IMR-90 (cell line): ENCODE data around the gene CAT. TPM values are rescaled to one million over a fixed set of nuclear protein-coding genes. Genes with fewer than 3 reads are reported as not detected.

Experiments used
- ATAC-seq: fragments of 200-7000 bp; cut with Tn5 transposase; 2 replicates; pipeline ENCODE4 v1.9.1; 2020; ENCODE audit warnings: low read depth, mild to moderate bottlenecking, moderate library complexity
- BruUV-seq: library from RNA; stranded (reverse); fragments of 400-500 nt; replicated peaks from 2 replicates; lab custom pipeline; 2021; lab: Mats Ljungman, UMichigan
- CTCF ChIA-PET: fragments of 300-600 bp; formaldehyde crosslinking; extraction: SDS; loops from one replicate; lab custom pipeline; 2021; ENCODE audit warnings: antibody characterized with exemption; lab: Yijun Ruan, JAX
- POLR2A ChIA-PET: fragments of 300-600 bp; sonication (Branson Sonifier 250); formaldehyde crosslinking; loops from one replicate; lab custom pipeline; 2022; ENCODE audit warnings: antibody characterized with exemption; ENCODE audit not compliant: unreplicated experiment; lab: Charles Lee
- DNase-seq: peaks from one replicate; pipeline ENCODE4 v3.0.0; 2013
- H2AFZ ChIP-seq: replicated peaks from 2 replicates; pipeline ENCODE3; 2013; ENCODE audit warnings: low read length, mild to moderate bottlenecking; ENCODE audit not compliant: poor library complexity
- H2AK5ac ChIP-seq: 2 replicates; pipeline ENCODE4 v1.6.1; 2013; ENCODE audit warnings: low read depth, low read length, inconsistent platforms
- H2AK9ac ChIP-seq: replicated peaks from 2 replicates; pipeline ENCODE3; 2013; ENCODE audit warnings: mild to moderate bottlenecking, low read depth, low read length, moderate library complexity; ENCODE audit not compliant: poor library complexity
- H2BK120ac ChIP-seq: 2 replicates; pipeline ENCODE4 v1.6.1; 2013; ENCODE audit warnings: low read depth, low read length, inconsistent platforms
- H2BK15ac ChIP-seq: 3 replicates; pipeline ENCODE4 v1.6.1; 2013; ENCODE audit warnings: low read depth, low read length, inconsistent platforms
- H2BK20ac ChIP-seq: 2 replicates; pipeline ENCODE4 v1.6.1; 2013; ENCODE audit warnings: low read depth, mild to moderate bottlenecking, inconsistent platforms, low read length, moderate library complexity
- H2BK5ac ChIP-seq: 2 replicates; pipeline ENCODE4 v1.6.1; 2013; ENCODE audit warnings: mild to moderate bottlenecking, low read depth, low read length, inconsistent platforms; ENCODE audit not compliant: poor library complexity, severe bottlenecking
- H3K14ac ChIP-seq: replicated peaks from 2 replicates; pipeline ENCODE4 v1.6.1; 2013; ENCODE audit warnings: low read depth, low read length, inconsistent platforms
- H3K18ac ChIP-seq: 2 replicates; pipeline ENCODE4 v1.6.1; 2013; ENCODE audit warnings: low read depth, low read length, control low read depth
- H3K23ac ChIP-seq: 2 replicates; pipeline ENCODE4 v1.6.1; 2013; ENCODE audit warnings: low read depth, low read length, inconsistent platforms
- H3K27ac ChIP-seq: 2 replicates; pipeline ENCODE4 v1.5.1; 2013; ENCODE audit warnings: mild to moderate bottlenecking, control low read depth, low read length; ENCODE audit not compliant: insufficient read depth
- H3K27me3 ChIP-seq: 2 replicates; pipeline ENCODE4 v1.6.1; 2013; ENCODE audit warnings: low read length; ENCODE audit not compliant: control insufficient read depth, insufficient read depth
- H3K36me3 ChIP-seq: 2 replicates; pipeline ENCODE4 v1.6.1; 2013; ENCODE audit warnings: low read length, mixed read lengths; ENCODE audit not compliant: control insufficient read depth, insufficient read depth
- H3K4ac ChIP-seq: 2 replicates; pipeline ENCODE4 v1.6.1; 2013; ENCODE audit warnings: low read depth, low read length, inconsistent platforms
- H3K4me1 ChIP-seq: 2 replicates; pipeline ENCODE4 v1.6.1; 2013; ENCODE audit warnings: low read length, mixed read lengths; ENCODE audit not compliant: control insufficient read depth, insufficient read depth
- H3K4me2 ChIP-seq: 2 replicates; pipeline ENCODE4 v1.6.1; 2013; ENCODE audit warnings: low read depth, mild to moderate bottlenecking, control low read depth, low read length, moderate library complexity
- H3K4me3 ChIP-seq: 2 replicates; pipeline ENCODE4 v1.5.1; 2013; ENCODE audit warnings: low read depth, mild to moderate bottlenecking, control low read depth, low read length, moderate library complexity; ENCODE audit not compliant: insufficient read depth
- H3K56ac ChIP-seq: 2 replicates; pipeline ENCODE4 v1.6.1; 2013; ENCODE audit warnings: low read length, inconsistent platforms; ENCODE audit not compliant: insufficient read depth; ENCODE audit errors: extremely low read depth
- H3K79me1 ChIP-seq, 2 experiments: 2 replicates each; pipeline ENCODE4 v1.6.1; 2013; ENCODE audit warnings: low read length in 2 of 2, inconsistent platforms in 1 of 2, low read depth in 1 of 2
- H3K9ac ChIP-seq: 2 replicates; pipeline ENCODE4 v1.6.1; 2013; ENCODE audit warnings: low read depth, low read length, control low read depth
- H3K9me1 ChIP-seq: 2 replicates; pipeline ENCODE4 v1.6.1; 2013; ENCODE audit warnings: low read length, inconsistent platforms; ENCODE audit not compliant: insufficient read depth
- H3K9me3 ChIP-seq: 2 replicates; pipeline ENCODE4 v1.6.1; 2013; ENCODE audit warnings: low read length; ENCODE audit not compliant: control insufficient read depth, insufficient read depth
- H4K20me1 ChIP-seq: 2 replicates; pipeline ENCODE4 v1.6.1; 2013; ENCODE audit warnings: low read length, inconsistent platforms; ENCODE audit not compliant: insufficient read depth
- H4K5ac ChIP-seq: 2 replicates; pipeline ENCODE4 v1.6.1; 2013; ENCODE audit warnings: mild to moderate bottlenecking, low read depth, low read length, control low read depth
- H4K8ac ChIP-seq, 2 experiments: 2 replicates each; pipeline ENCODE4 v1.6.1; 2013; ENCODE audit warnings: low read depth in 2 of 2, low read length in 2 of 2, control low read depth in 1 of 2, inconsistent platforms in 1 of 2
- H4K91ac ChIP-seq: 2 replicates; pipeline ENCODE4 v1.6.1; 2013; ENCODE audit warnings: low read depth, low read length, inconsistent platforms; ENCODE audit not compliant: insufficient read depth
- BHLHE40 ChIP-seq: fragments of 150-350 bp; IDR thresholded peaks from 2 replicates; pipeline ENCODE4 v1.6.1; 2016; ENCODE audit warnings: mild to moderate bottlenecking, low read depth, low read length
- CEBPB ChIP-seq: IDR thresholded peaks from 2 replicates; pipeline ENCODE4 v1.6.1; 2012; ENCODE audit warnings: low read depth, low read length, improper control_type of control experiment
- CHD1 ChIP-seq: IDR thresholded peaks from 2 replicates; pipeline ENCODE4 v1.6.1; 2012; ENCODE audit warnings: low read depth, low read length, improper control_type of control experiment
- FOS ChIP-seq: fragments of 150-350 bp; IDR thresholded peaks from 2 replicates; pipeline ENCODE4 v1.6.1; 2016; ENCODE audit warnings: low read depth, low read length
- MAZ ChIP-seq: IDR thresholded peaks from 2 replicates; pipeline ENCODE4 v1.6.1; 2012; ENCODE audit warnings: low read depth, mild to moderate bottlenecking, low read length, improper control_type of control experiment, moderate library complexity, borderline replicate concordance
- MXI1 ChIP-seq: IDR thresholded peaks from 2 replicates; pipeline ENCODE4 v1.6.1; 2012; ENCODE audit warnings: low read depth, mild to moderate bottlenecking, low read length, moderate library complexity, borderline replicate concordance
- NFE2L2 ChIP-seq: fragments of 150-350 bp; IDR thresholded peaks from 2 replicates; pipeline ENCODE4 v1.6.1; 2016; ENCODE audit warnings: low read depth, mild to moderate bottlenecking, low read length
- RAD21 ChIP-seq: IDR thresholded peaks from 2 replicates; pipeline ENCODE4 v1.6.1; 2012; ENCODE audit warnings: low read length, improper control_type of control experiment
- RCOR1 ChIP-seq: IDR thresholded peaks from 2 replicates; pipeline ENCODE4 v1.6.1; 2012; ENCODE audit warnings: mild to moderate bottlenecking, low read length, improper control_type of control experiment; ENCODE audit not compliant: insufficient replicate concordance
- RFX5 ChIP-seq: IDR thresholded peaks from 2 replicates; pipeline ENCODE4 v1.8.0; 2012; ENCODE audit warnings: low read depth, mild to moderate bottlenecking, low read length, moderate library complexity
- SMC3 ChIP-seq: fragments of 150-350 bp; IDR thresholded peaks from 2 replicates; pipeline ENCODE4 v1.6.1; 2016; ENCODE audit warnings: low read depth, mild to moderate bottlenecking, antibody characterized with exemption, low read length, moderate library complexity
- WGBS, 2 experiments: methylation state at CpG; one replicate each; pipeline versions ENCODE4 v1.1.5 to v1.1.7; 2013; ENCODE audit warnings: missing lambda C conversion rate in 2 of 2; ENCODE audit not compliant: insufficient read length in 1 of 2; ENCODE audit errors: extremely low coverage in 2 of 2; 5-methylcytosine and 5-hydroxymethylcytosine counted together
- dilution Hi-C: fragments of 300-500 bp; cut with HindIII; formaldehyde crosslinking; loops from one replicate; pipeline ENCODE4 v1.14.3; 2018; ENCODE audit warnings: low sequenced_read_pairs; ENCODE audit not compliant: unreplicated experiment
- in situ Hi-C: fragments of 300-500 bp; cut with MboI; formaldehyde crosslinking; loops from 3 replicates; pipeline ENCODE4 v1.14.3; 2019; ENCODE audit warnings: low sequenced_read_pairs, inconsistent platforms, mixed read lengths
- intact Hi-C: fragments of 100-400 bp; cut with micrococcal nuclease; formaldehyde crosslinking; loops from 2 replicates; pipeline ENCODE4 v1.10.0; 2022
- polyA plus RNA-seq, 3 experiments: library from polyadenylated mRNA; depleted of rRNA; stranded (reverse); fragments of >200 nt; gene quantifications; 2 replicates each; pipeline ENCODE4 v1.2.3, GENCODE V29; 2012; ENCODE audit warnings: low replicate concordance in 1 of 3
- total RNA-seq: library from RNA; depleted of rRNA; stranded (reverse); fragments of >200 nt; gene quantifications from 2 replicates; pipeline ENCODE4 v1.2.3, GENCODE V29; 2012
- TF ChIP-seq, protein P1 (sequence below): conservative IDR thresholded peaks from 2 replicates; pipeline ENCODE4 v1.5.1; 2012; ENCODE audit warnings: mild to moderate bottlenecking, low read depth, low read length, improper control_type of control experiment
- TF ChIP-seq, protein P2 (sequence below): fragments of 150-350 bp; IDR thresholded peaks from 2 replicates; pipeline ENCODE4 v1.6.1; 2017; ENCODE audit warnings: mild to moderate bottlenecking, antibody characterized with exemption, low read length, low read depth
- TF ChIP-seq, protein P3 (sequence below): fragments of 150-350 bp; IDR thresholded peaks from 2 replicates; pipeline ENCODE4 v1.6.1; 2016; ENCODE audit warnings: low read depth, mild to moderate bottlenecking, low read length, moderate library complexity, borderline replicate concordance

The CAT gene
- total and polyA plus RNA-seq, 2 of the 4 experiments (the other 2 are of a cell fraction): 52.5 to 80.5 TPM

DNA sequence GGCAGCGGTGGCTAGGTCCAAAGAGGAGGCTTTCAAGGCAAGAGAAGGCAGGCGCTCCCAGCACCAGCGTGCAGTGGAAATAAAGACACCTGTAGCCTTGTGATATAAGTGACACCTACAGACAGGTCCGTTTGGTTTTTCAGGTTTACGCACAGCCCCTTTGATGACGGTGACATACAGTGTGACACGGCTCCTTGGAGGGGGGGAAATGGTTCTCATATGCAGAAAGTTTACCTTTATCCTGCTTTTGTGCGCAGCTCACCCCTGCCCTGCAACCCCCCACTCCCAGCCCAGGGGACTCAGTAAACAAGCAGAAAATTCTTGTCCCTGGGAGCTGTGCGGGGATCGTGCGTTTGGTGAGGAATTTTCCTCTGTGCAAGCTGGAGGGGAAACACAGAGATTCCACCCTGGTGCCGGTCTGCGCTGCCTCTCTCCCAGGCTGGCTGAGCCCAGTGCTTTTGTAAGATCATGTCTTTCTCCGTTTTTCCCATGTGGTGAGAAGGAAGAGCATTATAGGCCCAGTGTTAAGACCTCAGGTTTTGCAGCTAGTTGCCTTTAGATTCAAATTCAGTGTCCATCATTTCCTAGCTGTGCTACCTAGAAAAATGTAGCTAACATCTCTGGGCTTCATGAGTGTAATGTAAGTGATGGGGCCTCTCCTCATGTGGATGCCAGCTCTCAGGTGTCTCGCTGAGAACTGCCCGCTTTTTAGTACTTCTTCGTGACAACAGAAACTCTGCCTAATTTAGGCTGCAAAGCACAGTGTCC, 75.1 kb downstream of the CAT start, which contains the start of gene ELF5:
Gene ELF5, minus strand, starts transcription at position 113 of the 768 bp plus-strand sequence. CDS start 8,045 bp downstream, outside the sequence.
- H2AK5ac ChIP-seq: peak within 1 kb of the TSS; percentile 44; the same call in 1 of the 2 replicates
- H3K27ac ChIP-seq: no peak within 1 kb of the TSS
- H3K18ac ChIP-seq: no peak within 1 kb of the TSS
- H3K79me1 ChIP-seq: no peaks in the 10 kb centered on the region
- in situ Hi-C loops (no loop called here), dilution Hi-C loops (no loop called here), intact Hi-C loops (loop anchor here (1.0 kb wide), 1 partner anchor 377 kb away; no protein-coding TSS in a partner anchor)
- no peak within 1 kb of the TSS for H3K4me3 ChIP-seq
- H3K27me3 ChIP-seq: peaks cover 17% of the 10 kb centered on the region
- H4K8ac ChIP-seq: no peak within 1 kb of the TSS
- no peaks in the 10 kb centered on the region for H3K4me1 ChIP-seq
- H3K9me1 ChIP-seq: no peaks in the 10 kb centered on the region
- no peak within 1 kb of the TSS for H2BK15ac ChIP-seq
- no peak within 1 kb of the TSS for H3K14ac ChIP-seq
- no peak within 1 kb of the TSS for H2BK20ac ChIP-seq
- H4K91ac ChIP-seq: no peak within 1 kb of the TSS
- H3K23ac ChIP-seq: no peak within 1 kb of the TSS
- H2AFZ ChIP-seq: peak within 1 kb of the TSS; percentile 44
- no peak within 1 kb of the TSS for H3K56ac ChIP-seq
- no peaks in the 10 kb centered on the region for H4K20me1 ChIP-seq
- CTCF ChIA-PET: interaction anchor here (0.8 to 2.1 kb wide), 2 partner anchors 19 to 465 kb away, joined by 3 to 5 read pairs; no protein-coding TSS in a partner anchor
- ATAC-seq (no peak), DNase-seq (no peak)
- H2BK5ac ChIP-seq: no peak within 1 kb of the TSS
- H3K36me3 ChIP-seq: no peaks in the 10 kb centered on the region
- H3K4me2 ChIP-seq: no peak within 1 kb of the TSS
- no peaks in the 10 kb centered on the region for H3K9me3 ChIP-seq
- H3K4ac ChIP-seq: no peak within 1 kb of the TSS
- H2AK9ac ChIP-seq: no peak within 1 kb of the TSS
- POLR2A ChIA-PET: no interaction called here
- no peak within 1 kb of the TSS for H2BK120ac ChIP-seq
- no peak within 1 kb of the TSS for H3K9ac ChIP-seq
- no peak within 1 kb of the TSS for H4K5ac ChIP-seq
- 88% methylated on average over 6 of the region's 17 CpGs; no CpG with 5 or more reads in 1 of the 2 experiments for WGBS, 2 experiments
- no peak for TF ChIP-seq MAZ
- TF ChIP-seq MXI1: no peak
- TF ChIP-seq, protein P1, sequence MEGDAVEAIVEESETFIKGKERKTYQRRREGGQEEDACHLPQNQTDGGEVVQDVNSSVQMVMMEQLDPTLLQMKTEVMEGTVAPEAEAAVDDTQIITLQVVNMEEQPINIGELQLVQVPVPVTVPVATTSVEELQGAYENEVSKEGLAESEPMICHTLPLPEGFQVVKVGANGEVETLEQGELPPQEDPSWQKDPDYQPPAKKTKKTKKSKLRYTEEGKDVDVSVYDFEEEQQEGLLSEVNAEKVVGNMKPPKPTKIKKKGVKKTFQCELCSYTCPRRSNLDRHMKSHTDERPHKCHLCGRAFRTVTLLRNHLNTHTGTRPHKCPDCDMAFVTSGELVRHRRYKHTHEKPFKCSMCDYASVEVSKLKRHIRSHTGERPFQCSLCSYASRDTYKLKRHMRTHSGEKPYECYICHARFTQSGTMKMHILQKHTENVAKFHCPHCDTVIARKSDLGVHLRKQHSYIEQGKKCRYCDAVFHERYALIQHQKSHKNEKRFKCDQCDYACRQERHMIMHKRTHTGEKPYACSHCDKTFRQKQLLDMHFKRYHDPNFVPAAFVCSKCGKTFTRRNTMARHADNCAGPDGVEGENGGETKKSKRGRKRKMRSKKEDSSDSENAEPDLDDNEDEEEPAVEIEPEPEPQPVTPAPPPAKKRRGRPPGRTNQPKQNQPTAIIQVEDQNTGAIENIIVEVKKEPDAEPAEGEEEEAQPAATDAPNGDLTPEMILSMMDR: no peak
- no peak for TF ChIP-seq CHD1
- TF ChIP-seq RFX5: no peak
- TF ChIP-seq, protein P2, sequence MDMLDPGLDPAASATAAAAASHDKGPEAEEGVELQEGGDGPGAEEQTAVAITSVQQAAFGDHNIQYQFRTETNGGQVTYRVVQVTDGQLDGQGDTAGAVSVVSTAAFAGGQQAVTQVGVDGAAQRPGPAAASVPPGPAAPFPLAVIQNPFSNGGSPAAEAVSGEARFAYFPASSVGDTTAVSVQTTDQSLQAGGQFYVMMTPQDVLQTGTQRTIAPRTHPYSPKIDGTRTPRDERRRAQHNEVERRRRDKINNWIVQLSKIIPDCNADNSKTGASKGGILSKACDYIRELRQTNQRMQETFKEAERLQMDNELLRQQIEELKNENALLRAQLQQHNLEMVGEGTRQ: no peak
- TF ChIP-seq, protein P3, sequence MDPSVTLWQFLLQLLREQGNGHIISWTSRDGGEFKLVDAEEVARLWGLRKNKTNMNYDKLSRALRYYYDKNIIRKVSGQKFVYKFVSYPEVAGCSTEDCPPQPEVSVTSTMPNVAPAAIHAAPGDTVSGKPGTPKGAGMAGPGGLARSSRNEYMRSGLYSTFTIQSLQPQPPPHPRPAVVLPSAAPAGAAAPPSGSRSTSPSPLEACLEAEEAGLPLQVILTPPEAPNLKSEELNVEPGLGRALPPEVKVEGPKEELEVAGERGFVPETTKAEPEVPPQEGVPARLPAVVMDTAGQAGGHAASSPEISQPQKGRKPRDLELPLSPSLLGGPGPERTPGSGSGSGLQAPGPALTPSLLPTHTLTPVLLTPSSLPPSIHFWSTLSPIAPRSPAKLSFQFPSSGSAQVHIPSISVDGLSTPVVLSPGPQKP: no peak
- no peak for TF ChIP-seq NFE2L2
- TF ChIP-seq BHLHE40: no peak
- TF ChIP-seq RCOR1: no peak
- no peak for TF ChIP-seq CEBPB
- no peak for TF ChIP-seq FOS
- no peak for TF ChIP-seq SMC3
- TF ChIP-seq RAD21: no peak
- BruUV-seq: no TSS peak
